ENCODE data around the gene C1orf116.

The C1orf116 gene

DNA sequence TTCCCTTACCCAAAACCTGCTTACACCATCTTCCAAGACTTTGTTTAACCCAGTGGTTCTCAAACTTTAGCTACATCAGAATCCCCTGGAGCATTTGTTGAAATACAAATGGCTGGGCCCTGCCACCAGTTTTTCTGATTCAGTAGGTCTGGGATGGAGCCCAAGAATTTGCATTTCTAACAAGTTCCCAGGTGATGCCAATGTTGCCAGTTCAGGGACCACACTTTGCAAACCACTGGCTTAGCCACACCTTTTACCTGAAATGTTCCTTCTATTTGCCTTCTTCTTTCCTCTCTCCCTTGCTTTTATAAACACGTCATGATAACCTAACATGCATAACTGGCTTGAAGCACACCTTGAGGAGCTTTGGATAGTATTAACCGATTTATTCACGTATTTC is 46.2 kb downstream of the C1orf116 start:
- no peak for DNase-seq

DNA sequence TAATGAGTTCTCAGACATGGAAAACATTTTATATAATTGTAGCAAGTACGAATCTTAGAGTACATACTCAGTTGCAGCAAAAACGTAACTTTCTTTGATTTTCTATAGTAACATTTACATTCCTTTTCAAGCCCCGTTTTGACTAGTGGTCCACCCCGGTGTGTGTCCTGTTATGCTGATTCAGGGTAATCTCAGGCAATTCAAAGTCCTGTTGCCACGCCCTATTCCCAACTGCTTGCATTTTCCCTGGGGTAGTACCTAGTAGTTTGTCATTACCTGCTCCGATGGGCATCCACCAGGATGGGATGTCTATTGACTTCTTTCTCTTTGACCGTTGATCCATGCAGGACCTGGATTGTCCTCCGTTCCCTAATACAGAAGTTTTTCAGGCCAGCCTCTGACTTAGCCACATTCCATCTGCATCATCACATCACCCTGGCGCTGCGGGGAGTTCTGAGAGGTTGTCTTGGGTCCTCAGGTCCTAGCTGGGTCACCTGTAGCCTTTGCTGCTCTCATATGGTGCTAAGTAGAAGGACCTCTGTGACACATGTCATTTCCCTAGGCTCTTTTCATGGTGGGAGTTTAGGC is 47.3 kb downstream of the C1orf116 start:
- no peak for DNase-seq

GRCh38 chr1:206982216-206982615 is 50.3 kb downstream of the C1orf116 start:
- peak; percentile 84 for DNase-seq

DNA sequence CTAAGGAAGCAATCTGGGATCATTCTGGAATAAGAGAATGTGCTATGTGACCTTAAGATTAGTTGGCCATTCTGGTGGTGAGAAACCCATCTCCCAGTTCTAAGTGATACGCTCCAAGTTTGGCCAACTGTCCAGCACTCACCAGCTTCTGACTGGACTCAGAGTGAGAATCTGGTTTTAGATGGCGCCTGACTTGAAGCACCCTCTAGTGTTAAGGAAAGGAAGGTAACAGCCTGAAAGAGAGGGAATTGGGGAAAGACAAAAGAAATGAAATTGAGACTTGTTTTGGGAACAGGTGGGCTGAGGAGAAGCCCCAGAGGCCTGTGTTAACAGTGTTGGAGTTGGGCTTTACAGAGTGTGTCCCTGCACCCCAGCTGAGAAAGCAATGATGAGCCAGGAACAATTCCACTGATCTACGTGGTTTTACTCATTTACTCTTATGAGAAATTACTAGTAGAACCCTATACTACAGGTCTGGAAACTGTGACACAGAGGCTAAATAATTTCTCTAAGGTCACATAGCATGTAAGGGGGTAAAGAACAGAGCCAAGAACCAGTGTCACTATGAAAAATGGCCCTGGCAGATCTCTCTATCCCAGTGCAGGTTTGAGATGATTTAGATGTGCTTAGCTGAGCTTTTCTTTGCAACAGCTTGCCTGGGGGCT is 53.0 kb downstream of the C1orf116 start:
- DNase-seq = no peak

DNA sequence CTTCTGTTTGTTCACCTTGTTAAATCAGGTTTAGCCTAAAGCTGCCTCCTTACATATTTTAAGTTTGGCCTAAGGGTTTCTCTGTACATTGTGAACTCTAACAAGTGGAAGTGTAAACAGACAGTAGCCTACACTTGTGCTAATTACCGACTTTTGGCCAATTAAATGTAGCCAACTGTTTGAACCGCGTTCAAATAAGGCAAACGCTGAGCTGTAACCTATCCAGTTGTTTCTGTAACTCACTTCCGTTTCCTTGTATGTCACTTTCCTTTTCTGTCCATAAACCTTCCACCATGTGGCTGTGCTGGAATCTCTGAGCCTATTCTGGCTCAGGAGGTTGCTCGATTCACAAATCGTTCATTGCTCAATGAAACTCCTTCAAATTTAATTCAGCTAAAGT is 54.3 kb downstream of the C1orf116 start:
- no peak for DNase-seq

GRCh38 chr1:206975306-206975705 is 57.2 kb downstream of the C1orf116 start:
- no peak for DNase-seq

DNA sequence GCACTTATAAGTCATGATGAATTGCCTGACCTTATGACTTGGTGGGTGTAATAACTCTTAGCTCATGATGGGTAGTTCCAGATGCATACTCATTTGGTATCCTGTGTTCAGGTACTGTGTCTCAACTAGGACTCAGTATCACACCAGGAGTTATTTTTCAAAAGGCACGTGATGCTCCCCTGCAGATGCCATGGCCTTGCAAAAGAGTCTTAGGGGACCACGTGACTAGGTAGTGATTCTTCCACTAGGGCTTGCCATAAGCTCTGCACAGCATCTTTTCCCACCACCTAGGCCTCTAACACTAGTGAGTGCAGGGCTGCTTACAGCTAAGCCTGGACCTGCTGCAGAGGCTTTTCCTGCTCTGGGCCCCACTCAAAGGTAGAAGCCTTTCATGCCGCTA is 58.4 kb downstream of the C1orf116 start:
- DNase-seq = no peak

DNA sequence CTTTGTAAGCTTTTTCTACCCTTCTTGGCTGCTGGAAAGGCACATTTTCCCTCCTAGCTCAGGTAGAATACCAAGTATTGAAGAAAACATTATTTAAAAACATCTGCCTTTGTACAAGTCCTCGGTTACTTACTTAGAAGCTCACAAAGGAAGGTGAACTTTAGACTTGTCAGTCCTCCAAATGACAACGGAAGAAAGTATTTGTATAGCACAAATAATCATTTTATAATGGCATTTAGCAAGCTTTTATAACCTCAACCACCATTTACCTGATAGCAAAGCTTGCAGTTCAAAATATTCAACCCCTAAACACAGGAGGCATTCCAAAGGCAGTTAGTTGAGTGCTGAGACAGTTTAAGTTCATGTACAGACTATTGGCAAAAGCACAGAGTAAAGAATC is 59.8 kb downstream of the C1orf116 start:
- DNase-seq = no peak

DNA sequence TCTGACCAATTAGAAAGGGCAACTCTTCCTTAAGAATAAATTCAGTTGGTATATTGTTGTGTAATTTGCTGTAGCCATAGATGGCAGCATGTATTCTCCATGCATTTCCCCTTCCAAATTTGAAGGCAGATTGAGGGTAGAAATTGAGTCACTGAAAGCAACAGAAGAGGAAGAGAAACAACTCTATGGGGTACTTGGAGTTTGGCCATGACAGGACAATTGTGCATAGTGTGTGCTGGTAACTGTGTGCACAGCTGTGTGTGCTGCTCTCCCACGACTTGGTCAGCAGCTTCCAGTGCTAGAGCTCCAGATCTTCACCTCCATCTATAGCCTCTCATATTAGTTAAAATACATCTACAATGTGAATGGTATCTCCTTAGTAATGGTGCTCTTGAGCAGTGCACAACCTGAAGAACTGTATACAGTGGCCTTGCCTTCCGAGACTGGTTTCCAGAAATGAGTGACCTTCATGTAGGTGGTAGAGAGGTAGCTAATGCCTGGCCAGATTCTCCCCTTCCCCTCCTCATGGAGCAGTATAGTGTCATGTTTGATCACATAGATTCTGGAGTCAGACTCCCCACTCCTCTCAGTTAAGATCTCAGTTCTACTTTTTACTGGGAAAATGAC is 61.4 kb downstream of the C1orf116 start:
- DNase-seq = no peak

GRCh38 chr1:206970446-206970845 is 62.1 kb downstream of the C1orf116 start, which contains the start of gene FCAMR:
FCAMR (minus strand) TSS chr1:206970460; CDS start chr1:206970125, 335 bp downstream.
- DNase-seq = no peak

DNA sequence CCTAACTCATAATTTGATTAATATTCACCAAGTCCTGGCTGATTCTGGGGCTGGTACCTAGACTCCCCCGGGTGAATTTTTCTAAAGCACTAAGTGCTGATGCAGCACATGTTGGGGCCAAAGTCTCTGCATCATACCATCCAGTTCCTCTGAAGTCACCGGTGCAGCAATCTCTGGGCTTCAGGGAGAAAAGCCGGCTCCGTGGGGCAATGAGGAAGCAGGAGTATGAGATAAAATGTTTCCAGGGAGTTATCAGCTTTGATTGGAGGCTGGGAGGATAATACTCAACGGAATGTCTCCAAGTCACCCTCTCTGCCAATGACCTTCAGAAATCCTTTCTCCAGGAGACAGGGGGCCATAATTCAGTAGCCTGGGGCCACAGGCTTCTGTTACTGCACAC is 63.5 kb downstream of the C1orf116 start:
- DNase-seq = no peak

Data from activated effector memory CD4-positive, alpha-beta T cell treated with anti-CD3 and anti-CD28 coated beads, Interleukin-2, amount 50 U/mL, for 16 hours (primary cell).